ENCODE results near the gene MRGPRF. TPM values are rescaled to one million over a fixed set of nuclear protein-coding genes. Genes with fewer than 3 reads are reported as not detected.

MRGPRF gene
- total and polyA plus RNA-seq, 2 of the 8 experiments (the other 6 are each of a cell fraction or from before 2014, with no cell fraction given) = 7.5 to 11.0 TPM

DNA sequence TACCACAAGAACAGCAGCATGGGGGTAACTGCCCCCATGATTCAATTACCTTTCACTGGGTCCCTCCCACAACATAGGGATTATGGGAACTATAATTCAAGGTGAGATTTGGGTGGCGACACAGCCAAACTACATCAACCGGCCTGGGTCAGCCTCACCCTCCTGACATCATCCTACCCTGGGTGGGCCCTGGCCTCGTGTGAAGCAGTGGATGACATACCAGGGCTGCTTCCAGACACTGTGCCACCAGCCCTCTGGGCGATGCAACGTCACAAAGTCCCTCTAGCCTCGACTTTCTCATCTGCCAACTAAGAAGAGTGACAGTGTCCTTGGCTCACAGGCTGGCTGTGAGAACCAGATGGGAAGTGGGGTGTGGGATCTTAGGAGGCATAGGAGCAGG is 27.0 kb upstream of the MRGPRF start:
- Histone ChIP-seq H2BK20ac (ENCODE audit: low read length) (0 out of 2 replicates have a peak overlapping the region, but pooled peaks have one; percentile 48), H2AFZ (ENCODE audit: low read length) (no peak overlapping the region), H4K91ac (replicated peaks; ENCODE audit: insufficient read length, low read length) (no peak overlapping the region), H3K36me3 (ENCODE audit: control insufficient read depth in 2 of 4, insufficient read depth in 4 of 4, low read length in 3 of 4) (no peaks in the 10 kb centered on the region), H3K4me2 (ENCODE audit: insufficient read depth in 1 of 2, low read depth in 2 of 2, low read length in 2 of 2) (no peak overlapping the region), H3K9ac (replicated peaks in 1 of 4; ENCODE audit: extremely low read depth in 1 of 4, low read depth in 3 of 4, low read length in 3 of 4) (no peak overlapping the region), H2BK12ac (ENCODE audit: low read depth, low read length) (peak overlapping the region; percentile 95; the same call in 1 of the 2 replicates), H3K27ac (ENCODE audit: low read depth, low read length) (no peak overlapping the region), H4K8ac (ENCODE audit: extremely low read depth, insufficient read depth, low read length) (no peak overlapping the region; the same call in 1 of the 2 replicates), H2BK15ac (ENCODE audit: low read length) (peak overlapping the region; percentile 95), H3K14ac (ENCODE audit: insufficient read length) (no peak overlapping the region), H3K23me2 (ENCODE audit: low read depth, low read length) (no peaks in the 10 kb centered on the region), H2BK120ac (replicated peaks; ENCODE audit: low read depth, low read length) (no peak overlapping the region), H3K27me3 (replicated peaks in 1 of 4; ENCODE audit: control insufficient read depth in 3 of 4, extremely low read depth in 1 of 4, insufficient read depth in 3 of 4, low read length in 3 of 4) (peaks cover 0 to 3% (median 0%) of the 10 kb centered on the region in 4 experiments; a peak in 1 of 7 replicates), H3K56ac (replicated peaks; ENCODE audit: insufficient read length, low read depth, low read length) (no peak overlapping the region), H3K79me1 (ENCODE audit: low read depth, low read length) (no peaks in the 10 kb centered on the region), H4K20me1 (replicated peaks in 1 of 2; ENCODE audit: control insufficient read depth in 1 of 2, insufficient read depth in 2 of 2, low read length in 2 of 2) (no peaks in the 10 kb centered on the region), H3K4ac (replicated peaks; ENCODE audit: insufficient read length, low read depth, low read length) (peak overlapping the region; percentile 6), H3K9me3 (ENCODE audit: insufficient read depth in 2 of 2, low read depth in 1 of 2, low read length in 1 of 2) (no peaks in the 10 kb centered on the region), H3K4me3 (ENCODE audit: extremely low read depth in 1 of 4, insufficient read depth in 2 of 4, low read depth in 3 of 4, low read length in 4 of 4) (no peak overlapping the region), H2BK5ac (ENCODE audit: low read depth, low read length) (peak overlapping the region; percentile 73; the same call in 1 of the 2 replicates), H3K79me2 (ENCODE audit: control insufficient read depth in 1 of 2, insufficient read depth in 2 of 2, low read length in 2 of 2) (no peaks in the 10 kb centered on the region), H4K5ac (ENCODE audit: insufficient read length, low read depth, low read length) (no peak overlapping the region), H3K18ac (ENCODE audit: extremely low read depth, low read length) (no peak overlapping the region), H3K23ac (ENCODE audit: insufficient read length) (no peak overlapping the region), H2AK5ac (ENCODE audit: low read depth, low read length) (peak overlapping the region; percentile 86; the same call in 1 of the 2 replicates), H3K4me1 (replicated peaks in 1 of 4; ENCODE audit: control insufficient read depth in 3 of 4, insufficient read depth in 4 of 4, low read length in 3 of 4) (peaks cover 0 to 16% (median 4%) of the 10 kb centered on the region in 4 experiments; a peak in 5 of 7 replicates)
- DNase-seq (ENCODE audit: low read depth in 1 of 2, low spot score in 2 of 2) (no peak), FAIRE-seq (no peak)
- ChIA-PET POLR2A (ENCODE audit: partially characterized antibody) (no interaction called here), CTCF (ENCODE audit: partially characterized antibody) (interaction anchor here (1.7 to 2.2 kb wide), 2 partner anchors 12 to 84 kb away, joined by 5 to 8 read pairs; no protein-coding TSS in a partner anchor)
- TF ChIP-seq, protein P1, sequence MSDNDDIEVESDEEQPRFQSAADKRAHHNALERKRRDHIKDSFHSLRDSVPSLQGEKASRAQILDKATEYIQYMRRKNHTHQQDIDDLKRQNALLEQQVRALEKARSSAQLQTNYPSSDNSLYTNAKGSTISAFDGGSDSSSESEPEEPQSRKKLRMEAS (IDR thresholded peaks at IDR 0.05) = no peak
- WGBS, 2 experiments (ENCODE audit: extremely low coverage in 1 of 2, insufficient coverage in 1 of 2, insufficient read length in 1 of 2, insufficient replicate concordance in 2 of 2, low coverage in 1 of 2, low lambda C conversion rate in 2 of 2, missing lambda C conversion rate in 1 of 2) = 95% methylated on average over 6 of the region's 6 CpGs; no CpG with 5 or more reads in 1 of the 2 experiments

All from H1 (cell line).